ENCODE measurements around the gene IRX4.

The IRX4 gene

DNA sequence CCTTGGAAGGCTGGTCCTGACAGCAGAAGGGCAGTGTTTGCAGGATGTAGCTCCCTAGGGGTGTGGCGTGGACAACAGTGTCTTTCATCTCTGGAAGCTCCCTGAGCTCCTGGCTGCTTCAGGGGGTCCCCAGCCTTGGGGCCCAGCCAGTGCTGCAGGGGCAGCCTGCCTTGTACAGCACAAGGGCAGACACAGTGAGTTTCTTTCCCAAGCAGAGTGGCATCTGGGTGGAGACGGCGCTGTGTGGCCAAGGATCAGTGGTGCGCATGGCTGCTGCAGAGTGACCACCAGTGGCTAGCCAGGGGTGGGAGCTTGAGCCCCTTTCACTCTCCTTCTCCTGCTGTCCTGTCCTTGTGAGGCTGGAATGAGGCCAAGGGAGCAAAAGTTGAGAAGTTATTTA, 7.6 kb upstream of the IRX4 start:
- no peak for DNase-seq

GRCh38 chr5:1889321-1890065, 6.8 kb upstream of the IRX4 start:
- DNase-seq: no peak

DNA sequence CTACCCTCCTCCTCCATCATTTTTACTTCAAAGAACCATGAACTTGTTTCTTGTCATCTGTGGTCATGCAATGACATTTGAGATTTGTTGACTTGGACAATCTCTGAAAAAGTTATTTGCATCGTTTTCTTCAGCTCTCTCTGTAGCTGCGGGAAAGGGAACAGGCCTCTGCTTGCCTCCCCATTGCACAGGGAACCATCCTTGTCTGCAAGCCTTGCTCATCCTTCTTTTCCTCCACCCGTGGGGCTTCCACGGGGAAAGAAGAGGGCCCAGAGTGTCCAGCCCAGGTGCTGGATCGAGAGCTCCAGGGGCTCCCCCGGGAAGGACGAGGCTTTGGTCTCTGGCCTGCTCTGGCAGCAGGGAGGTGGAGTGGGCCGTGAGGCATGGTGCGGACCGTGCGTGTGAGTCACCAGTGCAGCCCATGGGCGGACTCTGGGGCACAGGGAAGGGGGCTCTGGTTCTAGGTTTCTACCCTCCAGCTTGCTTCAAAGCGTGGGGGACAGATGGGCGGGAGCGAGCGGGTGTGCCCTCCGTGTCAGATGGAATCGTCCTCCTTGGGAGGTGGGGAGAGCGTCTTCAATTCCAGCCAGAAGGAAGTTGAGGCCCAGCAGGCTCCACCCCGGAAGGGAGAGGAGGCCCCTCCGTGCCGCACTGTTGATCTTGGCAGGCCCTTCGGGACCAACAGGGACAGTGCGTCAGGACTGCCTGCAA, 6.0 kb upstream of the IRX4 start:
- no peak for DNase-seq

GRCh38 chr5:1887588-1888360, 5.0 kb upstream of the IRX4 start:
- DNase-seq: no peak

DNA sequence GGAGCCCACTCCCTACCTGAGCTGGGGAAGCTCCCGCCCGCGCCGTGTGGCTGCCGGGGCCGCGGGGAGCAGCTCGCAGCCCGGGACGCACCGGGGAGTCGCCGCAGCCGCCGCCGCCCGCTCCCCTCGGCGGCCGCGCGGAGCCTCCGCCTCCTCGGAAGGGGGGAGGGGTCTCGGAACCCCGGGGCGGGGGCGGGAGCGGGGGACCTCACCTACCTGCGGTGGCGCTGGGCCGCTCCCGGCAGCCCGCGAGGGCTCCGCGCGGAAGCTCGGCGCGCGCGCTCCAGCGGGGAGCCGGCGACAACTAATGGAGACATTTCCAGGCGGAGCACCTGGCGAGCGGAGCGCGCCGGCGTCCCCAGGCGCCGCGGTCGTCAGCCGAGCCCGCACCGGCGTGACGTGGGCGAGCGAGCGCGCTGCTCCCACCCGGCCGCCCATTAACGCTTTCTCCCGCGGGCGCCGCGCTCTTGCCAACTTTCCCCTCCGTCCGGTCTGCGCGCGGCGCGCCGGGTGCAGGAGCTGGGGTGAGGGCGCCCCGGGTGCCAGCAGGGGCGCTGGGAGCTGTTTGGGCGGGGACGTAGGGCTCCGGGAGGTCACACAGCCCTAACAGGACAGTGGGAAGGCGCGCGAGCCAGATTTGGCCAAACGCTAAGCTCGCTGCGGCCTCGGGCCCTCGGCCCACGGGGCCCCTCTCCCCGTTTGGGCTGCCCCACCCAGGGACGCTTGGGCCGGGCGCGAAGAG, 4.3 kb upstream of the IRX4 start:
- no peak for DNase-seq

GRCh38 chr5:1885868-1886845, 3.4 kb upstream of the IRX4 start:
- DNase-seq: no peak

DNA sequence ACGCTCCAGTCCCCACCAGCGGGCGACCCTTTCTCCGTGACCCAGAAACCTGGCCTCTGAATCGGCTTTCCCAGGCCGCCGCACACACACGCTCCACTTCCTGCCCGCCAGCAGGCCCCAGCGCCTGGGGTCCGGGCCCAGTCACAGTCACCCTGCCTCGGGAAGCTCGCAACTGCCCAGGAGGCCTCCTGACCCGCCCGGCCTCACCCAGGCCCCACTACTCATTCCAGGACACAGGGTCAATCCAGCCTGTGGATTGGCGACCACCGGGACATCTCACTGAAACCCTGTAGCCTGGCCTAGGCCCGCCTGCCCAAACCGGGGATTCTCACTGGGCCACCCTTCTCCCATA, 2.7 kb upstream of the IRX4 start:
- no peak for DNase-seq

GRCh38 chr5:1884678-1885403, 2.1 kb upstream of the IRX4 start:
- no peak for DNase-seq

GRCh38 chr5:1883925-1884677, 1.4 kb upstream of the IRX4 start:
- no peak for DNase-seq

DNA sequence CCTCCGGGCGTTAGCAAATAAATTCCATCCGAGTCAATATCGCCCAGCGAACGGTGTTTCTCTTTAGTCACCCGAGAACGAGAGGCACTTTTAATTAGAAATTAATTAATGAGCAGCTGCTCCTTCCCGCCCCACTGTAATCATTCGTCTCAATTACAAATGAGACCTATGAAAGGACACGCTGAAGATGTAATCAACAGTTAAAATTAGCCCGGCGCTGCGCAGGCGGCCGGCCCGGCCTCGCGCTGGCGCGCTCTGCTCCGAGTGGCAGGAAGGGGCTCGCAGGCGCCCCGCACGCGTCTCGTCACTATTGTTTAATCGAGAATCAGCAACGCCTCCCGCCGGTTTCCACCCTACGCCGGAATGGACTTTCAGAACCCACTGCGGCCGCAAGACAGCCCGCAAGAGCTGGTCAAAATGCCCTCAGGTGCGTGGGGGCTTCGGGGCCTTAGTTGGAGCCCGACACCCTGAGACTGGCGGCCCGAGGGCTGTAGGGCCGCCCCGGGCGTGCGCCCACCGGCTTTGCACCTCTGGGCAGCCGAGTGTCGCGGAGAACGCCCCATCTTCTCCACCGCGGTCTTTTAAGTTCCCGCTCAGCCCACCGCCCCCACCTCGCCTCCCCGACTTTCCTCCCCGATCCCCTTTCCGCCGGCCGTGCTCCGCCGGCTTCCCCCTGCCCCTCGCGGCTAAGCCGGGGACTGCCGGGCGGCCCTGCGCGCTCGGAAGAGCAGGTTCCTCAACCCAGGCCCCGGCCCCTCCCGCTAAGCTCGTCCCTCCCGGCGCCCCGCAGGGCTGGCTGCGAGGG, 597 bp upstream of the IRX4 start:
- no peak for DNase-seq

- no peak for DNase-seq
Measured at GRCh38 chr5:1881731-1882336, 891 bp downstream of the IRX4 start.

- DNase-seq: no peak
Measured at GRCh38 chr5:1881098-1881572, 1.6 kb downstream of the IRX4 start.

GRCh38 chr5:1880377-1881025, 2.2 kb downstream of the IRX4 start:
- DNase-seq: no peak

GRCh38 chr5:1879292-1880263, 3.1 kb downstream of the IRX4 start:
- no peak for DNase-seq

GRCh38 chr5:1878050-1878849, 4.5 kb downstream of the IRX4 start:
- no peak for DNase-seq

Measured in activated CD4-positive, alpha-beta T cell treated with anti-CD3 and anti-CD28 coated beads, Interleukin-10, Interleukin-2, amounts not matched to agents 100 ng/mL and 50 ng/mL, durations not matched to agents 16 hours and 8 hours (primary cell).